GM18498 (cell line): ENCODE data around the gene MMP28.

ENCODE experiments used
- ATAC-seq: cut with Tn5 transposase; IDR thresholded peaks from one replicate; pipeline ENCODE4 v1.9.1; 2021; ENCODE audit warnings: mild to moderate bottlenecking, moderate library complexity; ENCODE audit not compliant: unreplicated experiment

MMP28 gene

GRCh38 chr17:35795007-35795870 lies at the start of gene MMP28:
MMP28 (minus strand) TSS chr17:35795641; CDS start chr17:35795377, 264 bp downstream.
- no peak for ATAC-seq

GRCh38 chr17:35844547-35844946 lies 49.1 kb upstream of the MMP28 start:
- no peak for ATAC-seq

- ATAC-seq = no peak
These were observed 48.3 kb upstream of the MMP28 start for GRCh38 chr17:35843698-35844097.

- ATAC-seq = no peak
These were observed 46.8 kb upstream of the MMP28 start for GRCh38 chr17:35842239-35842638.

GRCh38 chr17:35841505-35841904 lies 46.1 kb upstream of the MMP28 start:
- no peak for ATAC-seq

- no peak for ATAC-seq
These were observed 45.7 kb upstream of the MMP28 start for GRCh38 chr17:35841101-35841500.

- ATAC-seq = no peak
These were observed 29.8 kb upstream of the MMP28 start for GRCh38 chr17:35825206-35825605.

GRCh38 chr17:35821308-35821707 lies 25.9 kb upstream of the MMP28 start:
- ATAC-seq = no peak

- no peak for ATAC-seq
These were observed 24.0 kb upstream of the MMP28 start for GRCh38 chr17:35819455-35819854.

GRCh38 chr17:35817196-35817595 lies 21.8 kb upstream of the MMP28 start:
- ATAC-seq = no peak

- no peak for ATAC-seq
These were observed 21.3 kb upstream of the MMP28 start for GRCh38 chr17:35816723-35817122.

GRCh38 chr17:35812456-35812855 lies 17.0 kb upstream of the MMP28 start:
- ATAC-seq = no peak

- no peak for ATAC-seq
These were observed 16.3 kb upstream of the MMP28 start for GRCh38 chr17:35811759-35812158.

GRCh38 chr17:35809855-35810461 lies 14.5 kb upstream of the MMP28 start:
- no peak for ATAC-seq

- peak; percentile 94 for ATAC-seq
These were observed 13.8 kb upstream of the MMP28 start, which contains the start of gene TAF15 for GRCh38 chr17:35808962-35809854. TAF15 (plus strand) TSS chr17:35809484; CDS start chr17:35809570, 86 bp downstream.

- ATAC-seq = no peak
These were observed 13.0 kb upstream of the MMP28 start for GRCh38 chr17:35808240-35808961.

- ATAC-seq = no peak
These were observed 12.1 kb upstream of the MMP28 start for GRCh38 chr17:35807371-35808144.

- ATAC-seq = no peak
These were observed 9.3 kb upstream of the MMP28 start for GRCh38 chr17:35804658-35805192.

- ATAC-seq = no peak
These were observed 6.3 kb upstream of the MMP28 start for GRCh38 chr17:35801583-35802224.
